Measurements from ENCODE around the gene C6orf47. TPM values are rescaled to one million over a fixed set of nuclear protein-coding genes. Genes with fewer than 3 reads are reported as not detected.

The C6orf47 gene
- total and polyA plus RNA-seq, 2 experiments from 2014 or later = 24.5 to 29.2 TPM

DNA sequence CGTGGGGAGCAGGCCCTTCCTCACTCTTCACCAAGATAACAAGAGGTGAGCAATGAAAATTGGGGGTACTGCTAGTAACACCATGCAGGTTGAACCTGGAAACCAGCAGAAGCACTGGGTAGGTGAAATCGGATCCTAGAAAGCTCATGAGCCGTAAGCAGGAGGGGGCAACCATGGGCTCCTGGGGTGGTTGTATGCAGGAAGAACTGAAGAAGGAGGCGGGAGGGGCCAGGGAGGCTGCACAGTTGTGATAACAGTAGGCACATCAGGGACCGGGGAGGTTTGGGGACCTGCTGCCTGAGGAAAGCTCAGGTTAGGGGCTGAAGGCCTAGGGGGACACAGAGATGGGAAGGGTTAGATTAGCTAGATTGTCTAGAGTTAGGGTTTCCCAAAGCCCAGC lies 25.9 kb upstream of the C6orf47 start:
- TF ChIP-seq, protein P1, sequence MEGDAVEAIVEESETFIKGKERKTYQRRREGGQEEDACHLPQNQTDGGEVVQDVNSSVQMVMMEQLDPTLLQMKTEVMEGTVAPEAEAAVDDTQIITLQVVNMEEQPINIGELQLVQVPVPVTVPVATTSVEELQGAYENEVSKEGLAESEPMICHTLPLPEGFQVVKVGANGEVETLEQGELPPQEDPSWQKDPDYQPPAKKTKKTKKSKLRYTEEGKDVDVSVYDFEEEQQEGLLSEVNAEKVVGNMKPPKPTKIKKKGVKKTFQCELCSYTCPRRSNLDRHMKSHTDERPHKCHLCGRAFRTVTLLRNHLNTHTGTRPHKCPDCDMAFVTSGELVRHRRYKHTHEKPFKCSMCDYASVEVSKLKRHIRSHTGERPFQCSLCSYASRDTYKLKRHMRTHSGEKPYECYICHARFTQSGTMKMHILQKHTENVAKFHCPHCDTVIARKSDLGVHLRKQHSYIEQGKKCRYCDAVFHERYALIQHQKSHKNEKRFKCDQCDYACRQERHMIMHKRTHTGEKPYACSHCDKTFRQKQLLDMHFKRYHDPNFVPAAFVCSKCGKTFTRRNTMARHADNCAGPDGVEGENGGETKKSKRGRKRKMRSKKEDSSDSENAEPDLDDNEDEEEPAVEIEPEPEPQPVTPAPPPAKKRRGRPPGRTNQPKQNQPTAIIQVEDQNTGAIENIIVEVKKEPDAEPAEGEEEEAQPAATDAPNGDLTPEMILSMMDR (IDR thresholded peaks at IDR 0.05; ENCODE audit: low read depth, low read length) = no peak
- no peak overlapping the region for H3K27ac ChIP-seq

DNA sequence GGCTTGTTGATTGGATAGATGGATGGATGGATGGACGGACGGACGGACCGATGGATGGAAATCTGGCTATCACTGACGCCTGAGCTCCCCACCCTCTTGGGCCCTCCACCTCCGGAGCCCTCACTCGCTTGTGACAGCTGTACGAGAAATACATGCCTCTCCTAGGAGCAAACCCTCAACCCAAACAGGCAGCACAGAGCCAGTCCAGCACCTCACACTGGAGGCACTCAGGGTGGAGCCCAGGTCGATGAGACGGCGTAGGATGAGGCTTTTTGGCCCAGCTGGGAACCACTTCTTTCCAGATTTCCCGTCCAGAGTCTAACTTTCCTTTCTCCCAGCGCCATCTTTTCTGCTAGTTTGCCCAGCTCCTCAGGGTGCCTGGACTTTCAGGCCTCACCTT lies 23.0 kb upstream of the C6orf47 start:
- Histone ChIP-seq H3K4me1 (ENCODE audit: low read depth) (peaks cover 2% of the 10 kb centered on the region), H3K9me3 (ENCODE audit: low read depth) (no peaks in the 10 kb centered on the region), H3K27ac (no peak overlapping the region), H3K36me3 (peaks cover 22% of the 10 kb centered on the region), H3K27me3 (peaks cover 10% of the 10 kb centered on the region), H3K4me3 (peak overlapping the region; percentile 29)
- no peak for DNase-seq (ENCODE audit: low read depth in 1 of 2, low spot score in 1 of 2)
- TF ChIP-seq, protein P1 (IDR thresholded peaks at IDR 0.05; ENCODE audit: low read depth, low read length) = no peak

More for the DNA sequence above, 25.9 kb upstream of the C6orf47 start:
- Histone ChIP-seq H3K27me3 (peaks cover 9% of the 10 kb centered on the region), H3K4me3 (no peak overlapping the region), H3K9me3 (ENCODE audit: low read depth) (no peaks in the 10 kb centered on the region), H3K4me1 (ENCODE audit: low read depth) (peaks cover under 1% of the 10 kb centered on the region), H3K36me3 (peaks cover 32% of the 10 kb centered on the region)
- DNase-seq (ENCODE audit: low read depth in 1 of 2, low spot score in 1 of 2) = no peak

- H3K27me3 ChIP-seq = peaks cover 10% of the 10 kb centered on the region
- H3K27ac ChIP-seq = no peak overlapping the region
- H3K4me3 ChIP-seq = peak overlapping the region; percentile 28
- peaks cover 4% of the 10 kb centered on the region for H3K36me3 ChIP-seq
- H3K4me1 ChIP-seq (ENCODE audit: low read depth) = peaks cover 2% of the 10 kb centered on the region
- no peaks in the 10 kb centered on the region for H3K9me3 ChIP-seq (ENCODE audit: low read depth)
- TF ChIP-seq, protein P1 (IDR thresholded peaks at IDR 0.05; ENCODE audit: low read depth, low read length) = peak; percentile 31
- DNase-seq (ENCODE audit: low read depth in 1 of 2, low spot score in 1 of 2) = peak in 1 of 2 donors; percentile 52
These were observed 20.6 kb upstream of the C6orf47 start for GRCh38 chr6:31681135-31681671.

DNA sequence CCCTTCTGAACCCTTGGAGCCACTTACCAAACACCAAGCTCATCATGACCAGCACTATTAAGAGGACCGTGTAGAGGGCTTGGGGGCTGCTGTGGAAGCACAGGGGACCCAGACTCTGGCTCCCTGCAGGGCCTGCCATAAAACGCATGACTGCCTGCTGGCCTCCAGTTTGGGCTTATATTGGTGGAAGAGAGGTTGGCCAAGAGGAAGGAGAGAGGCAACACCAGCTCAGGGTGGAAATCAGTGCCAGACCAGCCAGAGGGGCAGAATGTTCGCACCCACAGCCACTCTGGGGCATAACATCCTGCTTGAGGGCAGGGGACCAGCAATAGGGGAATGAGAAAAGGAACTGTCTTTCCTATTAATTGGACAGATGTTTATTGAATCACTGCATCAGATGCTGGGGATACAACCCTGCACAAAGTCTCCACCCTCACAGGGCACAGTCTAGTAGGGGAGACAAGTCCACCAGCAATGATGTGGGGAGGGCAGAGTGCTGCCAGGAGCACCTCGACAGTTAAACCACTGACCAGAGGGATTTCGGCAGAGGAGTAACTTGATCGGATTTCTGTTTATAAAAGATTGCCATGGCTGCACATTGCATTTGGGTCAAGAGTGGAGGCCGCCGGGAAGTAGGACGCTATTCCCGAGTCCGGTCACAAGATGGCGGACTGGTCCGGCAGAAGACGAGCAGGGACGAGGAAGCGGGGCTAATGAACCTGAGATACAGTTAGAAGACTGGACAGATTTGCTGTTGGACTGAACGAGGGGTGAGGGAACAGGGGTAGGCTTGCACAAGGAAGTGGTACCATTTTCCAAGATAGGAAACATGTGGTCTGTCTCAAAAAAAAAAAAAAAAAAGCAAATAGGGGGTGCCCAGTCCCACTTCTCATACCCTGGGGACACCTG lies 19.9 kb upstream of the C6orf47 start, which contains the start of gene LY6G5C:
LY6G5C (minus strand) TSS at position 842 of the 909 bp plus-strand sequence; CDS start at position 148, 694 bp downstream.
- Histone ChIP-seq H3K36me3 (no peaks in the 10 kb centered on the region), H3K4me1 (ENCODE audit: low read depth) (peaks cover 2% of the 10 kb centered on the region), H3K27me3 (peaks cover 10% of the 10 kb centered on the region), H3K27ac (no peak within 1 kb of the TSS), H3K4me3 (peak within 1 kb of the TSS; percentile 28), H3K9me3 (ENCODE audit: low read depth) (no peaks in the 10 kb centered on the region)
- peak; percentile 83 to 94 for DNase-seq (ENCODE audit: low read depth in 1 of 2, low spot score in 1 of 2)
- TF ChIP-seq, protein P1 (IDR thresholded peaks at IDR 0.05; ENCODE audit: low read depth, low read length) = peak; percentile 54

DNA sequence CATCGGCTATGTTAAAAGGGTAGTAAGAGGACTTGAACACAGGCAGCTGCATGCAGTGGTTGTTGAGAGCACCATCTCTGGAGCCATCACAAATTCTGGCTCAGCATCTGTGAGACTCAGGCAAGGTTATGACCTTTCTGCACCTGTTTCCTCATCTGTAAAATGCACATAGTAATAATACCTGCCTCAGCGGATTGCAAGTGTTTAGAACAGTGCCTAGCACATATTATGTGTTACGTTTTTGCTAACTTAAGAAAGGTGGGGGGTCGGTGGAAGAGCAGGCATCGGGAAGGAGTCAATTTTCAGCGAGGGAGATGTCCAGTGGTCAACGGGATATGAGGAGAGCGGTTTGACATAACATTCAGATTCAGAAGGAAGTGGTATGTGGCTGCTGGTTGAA lies 17.4 kb upstream of the C6orf47 start:
- Histone ChIP-seq H3K9me3 (ENCODE audit: low read depth) (no peaks in the 10 kb centered on the region), H3K4me1 (ENCODE audit: low read depth) (peaks cover 2% of the 10 kb centered on the region), H3K27me3 (peaks cover 10% of the 10 kb centered on the region), H3K4me3 (no peak overlapping the region), H3K27ac (no peak overlapping the region), H3K36me3 (no peaks in the 10 kb centered on the region)
- TF ChIP-seq, protein P1 (IDR thresholded peaks at IDR 0.05; ENCODE audit: low read depth, low read length) = no peak
- DNase-seq (ENCODE audit: low read depth in 1 of 2, low spot score in 1 of 2) = no peak

Data from cardiac muscle cell (in vitro differentiated cells and primary cell).